K562 (cell line): ENCODE results near the gene PRKCE. TPM values are rescaled to one million over a fixed set of nuclear protein-coding genes. Genes with fewer than 3 reads are reported as not detected.

Source experiments
- ATF3 ChIP-seq, 2 experiments: fragments of 450-650 bp in 1 of 2; sonication (generic) in 1 of 2; formaldehyde crosslinking in 1 of 2; IDR thresholded peaks in 1 of 2; conservative IDR thresholded peaks in 1 of 2; 2 replicates each; pipeline versions ENCODE4 v1.6.1 to v1.8.1; 2016 to 2023; ENCODE audit warnings: mild to moderate bottlenecking in 2 of 2, moderate library complexity in 2 of 2, inconsistent platforms in 1 of 2, missing genetic modification reagents in 1 of 2
- ATF7 ChIP-seq: fragments of 450-650 bp; IDR thresholded peaks from 2 replicates; pipeline ENCODE4 v1.7.1; 2014; ENCODE audit warnings: mild to moderate bottlenecking, moderate library complexity
- FOSL1 ChIP-seq: fragments of 200-800 bp; sonication (Bioruptor generic); conservative IDR thresholded peaks from 2 replicates; pipeline ENCODE4 v1.6.1; 2016; ENCODE audit warnings: missing genetic modification characterization, missing compliant biosample characterization
- MEIS2 ChIP-seq: fragments of 450-650 bp; IDR thresholded peaks from 2 replicates; pipeline ENCODE4 v1.6.1; 2014; ENCODE audit warnings: mild to moderate bottlenecking; ENCODE audit not compliant: partially characterized antibody
- MYNN ChIP-seq, 2 experiments: sonication (generic); formaldehyde crosslinking in 1 of 2; IDR thresholded peaks; 2 replicates each; pipeline versions ENCODE4 v1.5.0 to v1.6.1; 2016 to 2020; ENCODE audit warnings: antibody characterized with exemption in 1 of 2, missing genetic modification reagents in 1 of 2
- NONO ChIP-seq, 2 experiments: fragments of 200-400 bp in 1 of 2; fragments of 450-650 bp in 1 of 2; formaldehyde crosslinking in 1 of 2; IDR thresholded peaks; 2 replicates each; pipeline ENCODE4 v1.6.1; 2017; ENCODE audit warnings: low read depth in 2 of 2, mild to moderate bottlenecking in 2 of 2, moderate library complexity in 2 of 2, low read length in 1 of 2
- TAL1 ChIP-seq: fragments of 450-650 bp; IDR thresholded peaks from 2 replicates; pipeline ENCODE4 v1.6.1; 2016; ENCODE audit warnings: mild to moderate bottlenecking
- VEZF1 ChIP-seq: fragments of 200-800 bp; sonication (Bioruptor generic); IDR thresholded peaks from 2 replicates; pipeline ENCODE4 v1.6.1; 2017; ENCODE audit warnings: missing genetic modification characterization, missing compliant biosample characterization
- polyA plus RNA-seq, 8 experiments: library from polyadenylated mRNA; depleted of rRNA in 4 of 8; stranded (reverse) in 5 of 8; unstranded in 3 of 8; fragments of >200 nt; fragmentation: Nextera tagmentation in 2 of 8; fragmentation: Illumina TruSeq in 1 of 8; extraction: Ambion mirVana in 2 of 8; extraction: Trizol in 1 of 8; gene quantifications; 2 replicates each; pipeline versions ENCODE4 v1.2.1 to v1.2.3, GENCODE V29; 2011 to 2014; ENCODE audit warnings: inconsistent platforms in 1 of 8, missing spikeins in 1 of 8
- total RNA-seq, 7 experiments: library from RNA; depleted of rRNA in 6 of 7; stranded (reverse); fragments of >200 nt in 6 of 7; fragmentation: Illumina TruSeq in 2 of 7; extraction: Trizol in 2 of 7; gene quantifications; 2 replicates each; pipeline versions ENCODE4 v1.2.1 to v1.2.3, GENCODE V29; 2011 to 2021; ENCODE audit warnings: low replicate concordance in 1 of 7

Gene PRKCE
- total and polyA plus RNA-seq, 9 of the 15 experiments (the other 6 are each of a cell fraction or from before 2014, with no cell fraction given), result 0.06 to 1.0 (median 0.22) TPM; not detected in 1

GRCh38 chr2:46096260-46096659 is 444.8 kb downstream of the PRKCE start (continued):
- TF ChIP-seq VEZF1 (CRISPR knock-in tag) (peak; percentile 27; the same call in 1 of the 2 replicates), MEIS2 (peak; percentile 42), FOSL1 (peak; percentile 59; the same call in 1 of the 2 replicates), MYNN (IDR thresholded peaks at IDR 0.05) (no peak), MYNN (CRISPR knock-in tag; IDR thresholded peaks at IDR 0.05) (no peak), NONO (IDR thresholded peaks at IDR 0.05; ENCODE audit: low read depth in 2 of 2, low read length in 1 of 2) (no peak), TAL1 (no peak), ATF3 (IDR thresholded peaks at IDR 0.05) (peak; percentile 86), ATF3 (CRISPR knock-in tag; conservative IDR thresholded peaks at IDR 0.05) (no peak), ATF7 (peak; percentile 85)
- TF ChIP-seq, all 486 proteins: peak for 8
